Lower leg skin (tissue), 3 donors: Measurements from ENCODE around the gene DIMT1.

Experiments
- POLR2A ChIP-seq, 2 donors: fragments of 450-650 bp; IDR thresholded peaks; one replicate each; pipeline ENCODE4 v1.6.1; 2016 to 2017; ENCODE audit warnings: antibody characterized with exemption in 2 of 2, mild to moderate bottlenecking in 1 of 2, moderate library complexity in 1 of 2
- TF ChIP-seq, protein P1 (sequence below), 3 donors: fragments of 450-650 bp; IDR thresholded peaks; one replicate each; pipeline ENCODE4 v1.5.1; 2016; ENCODE audit warnings: antibody characterized with exemption in 3 of 3, mild to moderate bottlenecking in 3 of 3, moderate library complexity in 2 of 3

DNA sequence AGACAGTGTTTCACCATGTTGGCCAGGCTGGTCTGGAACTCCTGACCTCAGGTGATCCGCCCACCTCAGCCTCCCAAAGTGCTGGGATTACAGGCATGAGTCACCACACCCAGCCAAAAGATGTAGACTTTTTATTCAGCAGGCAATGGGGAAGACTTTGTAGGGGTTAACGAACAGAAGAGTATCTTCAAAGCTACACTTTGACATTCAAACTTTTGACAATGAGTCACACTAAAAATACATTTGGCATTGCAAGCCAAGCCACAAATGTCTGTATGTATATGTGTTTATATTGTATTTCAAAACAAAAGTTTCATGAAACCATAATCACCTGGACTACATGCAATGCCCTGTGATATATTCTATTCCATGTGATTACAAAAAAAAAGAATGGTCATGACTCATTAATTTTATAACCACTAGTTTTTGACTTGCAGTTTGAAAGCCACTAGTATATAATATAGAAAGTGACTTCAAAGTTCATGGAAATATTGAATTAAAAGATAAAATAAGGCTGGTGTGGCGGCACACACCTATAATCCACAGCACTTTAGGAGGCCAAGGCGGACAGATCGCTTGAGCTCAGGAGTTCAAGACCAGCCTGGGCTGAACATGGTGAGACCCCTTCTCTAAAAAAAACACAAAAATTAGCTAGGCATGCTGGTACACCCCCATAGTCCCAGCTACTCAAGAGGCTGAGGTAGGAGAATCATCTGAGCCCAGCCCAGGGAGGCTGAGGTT is 8.3 kb downstream of the DIMT1 start:
- TF ChIP-seq, protein P1, sequence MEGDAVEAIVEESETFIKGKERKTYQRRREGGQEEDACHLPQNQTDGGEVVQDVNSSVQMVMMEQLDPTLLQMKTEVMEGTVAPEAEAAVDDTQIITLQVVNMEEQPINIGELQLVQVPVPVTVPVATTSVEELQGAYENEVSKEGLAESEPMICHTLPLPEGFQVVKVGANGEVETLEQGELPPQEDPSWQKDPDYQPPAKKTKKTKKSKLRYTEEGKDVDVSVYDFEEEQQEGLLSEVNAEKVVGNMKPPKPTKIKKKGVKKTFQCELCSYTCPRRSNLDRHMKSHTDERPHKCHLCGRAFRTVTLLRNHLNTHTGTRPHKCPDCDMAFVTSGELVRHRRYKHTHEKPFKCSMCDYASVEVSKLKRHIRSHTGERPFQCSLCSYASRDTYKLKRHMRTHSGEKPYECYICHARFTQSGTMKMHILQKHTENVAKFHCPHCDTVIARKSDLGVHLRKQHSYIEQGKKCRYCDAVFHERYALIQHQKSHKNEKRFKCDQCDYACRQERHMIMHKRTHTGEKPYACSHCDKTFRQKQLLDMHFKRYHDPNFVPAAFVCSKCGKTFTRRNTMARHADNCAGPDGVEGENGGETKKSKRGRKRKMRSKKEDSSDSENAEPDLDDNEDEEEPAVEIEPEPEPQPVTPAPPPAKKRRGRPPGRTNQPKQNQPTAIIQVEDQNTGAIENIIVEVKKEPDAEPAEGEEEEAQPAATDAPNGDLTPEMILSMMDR (IDR thresholded peaks at IDR 0.05) = no peak
- TF ChIP-seq POLR2A (IDR thresholded peaks at IDR 0.05) = no peak
